ENCODE results near the gene TMEM184C.

Gene TMEM184C

GRCh38 chr4:147605499-147605898, 11.7 kb upstream of the TMEM184C start:
- H3K9ac ChIP-seq (ENCODE audit: low read length) = no peak overlapping the region
- no peaks in the 10 kb centered on the region for H3K36me3 ChIP-seq (ENCODE audit: control insufficient read depth, insufficient read depth, low read length, severe bottlenecking)
- H3K27me3 ChIP-seq (replicated peaks; ENCODE audit: control insufficient read depth, insufficient read depth, low read length) = no peaks in the 10 kb centered on the region
- no peak overlapping the region for H3K4me3 ChIP-seq (ENCODE audit: low read length)
- no peaks in the 10 kb centered on the region for H3K9me3 ChIP-seq (ENCODE audit: control insufficient read depth, low read length)
- no peak for DNase-seq (ENCODE audit: low read depth)
- H3K4me1 ChIP-seq (ENCODE audit: control insufficient read depth, insufficient read depth, low read length) = no peaks in the 10 kb centered on the region

- H3K9ac ChIP-seq (ENCODE audit: low read length) = no peak overlapping the region
- no peaks in the 10 kb centered on the region for H3K9me3 ChIP-seq (ENCODE audit: control insufficient read depth, low read length)
- no peaks in the 10 kb centered on the region for H3K4me1 ChIP-seq (ENCODE audit: control insufficient read depth, insufficient read depth, low read length)
- H3K4me3 ChIP-seq (ENCODE audit: low read length) = no peak overlapping the region
- H3K36me3 ChIP-seq (ENCODE audit: control insufficient read depth, insufficient read depth, low read length, severe bottlenecking) = no peaks in the 10 kb centered on the region
- DNase-seq (ENCODE audit: low read depth) = no peak
- H3K27me3 ChIP-seq (replicated peaks; ENCODE audit: control insufficient read depth, insufficient read depth, low read length) = no peaks in the 10 kb centered on the region
Measured at GRCh38 chr4:147607471-147607870, 9.7 kb upstream of the TMEM184C start.

- Histone ChIP-seq H3K27me3 (replicated peaks; ENCODE audit: control insufficient read depth, insufficient read depth, low read length) (no peaks in the 10 kb centered on the region), H3K4me3 (ENCODE audit: low read length) (no peak overlapping the region), H3K36me3 (ENCODE audit: control insufficient read depth, insufficient read depth, low read length, severe bottlenecking) (no peaks in the 10 kb centered on the region), H3K9ac (ENCODE audit: low read length) (no peak overlapping the region), H3K4me1 (ENCODE audit: control insufficient read depth, insufficient read depth, low read length) (no peaks in the 10 kb centered on the region), H3K9me3 (ENCODE audit: control insufficient read depth, low read length) (no peaks in the 10 kb centered on the region)
- DNase-seq (ENCODE audit: low read depth) = peak; percentile 71
Measured at GRCh38 chr4:147610686-147611085, 6.5 kb upstream of the TMEM184C start.

- Histone ChIP-seq H3K9me3 (ENCODE audit: control insufficient read depth, low read length) (no peaks in the 10 kb centered on the region), H3K9ac (ENCODE audit: low read length) (peak overlapping the region; percentile 89), H3K36me3 (ENCODE audit: control insufficient read depth, insufficient read depth, low read length, severe bottlenecking) (no peaks in the 10 kb centered on the region), H3K27me3 (replicated peaks; ENCODE audit: control insufficient read depth, insufficient read depth, low read length) (no peaks in the 10 kb centered on the region), H3K4me1 (ENCODE audit: control insufficient read depth, insufficient read depth, low read length) (peaks cover 31% of the 10 kb centered on the region), H3K4me3 (ENCODE audit: low read length) (peak overlapping the region; percentile 92)
- no peak for DNase-seq (ENCODE audit: low read depth)
Measured at GRCh38 chr4:147616849-147617172, 386 bp upstream of the TMEM184C start.

- Histone ChIP-seq H3K9ac (ENCODE audit: low read length) (peak overlapping the region; percentile 89), H3K4me1 (ENCODE audit: control insufficient read depth, insufficient read depth, low read length) (peaks cover 35% of the 10 kb centered on the region), H3K27me3 (replicated peaks; ENCODE audit: control insufficient read depth, insufficient read depth, low read length) (no peaks in the 10 kb centered on the region), H3K9me3 (ENCODE audit: control insufficient read depth, low read length) (no peaks in the 10 kb centered on the region), H3K36me3 (ENCODE audit: control insufficient read depth, insufficient read depth, low read length, severe bottlenecking) (no peaks in the 10 kb centered on the region), H3K4me3 (ENCODE audit: low read length) (peak overlapping the region; percentile 92)
- DNase-seq (ENCODE audit: low read depth) = no peak
Measured at GRCh38 chr4:147617841-147618691, 869 bp downstream of the TMEM184C start.

- Histone ChIP-seq H3K4me1 (ENCODE audit: control insufficient read depth, insufficient read depth, low read length) (peaks cover 35% of the 10 kb centered on the region), H3K9ac (ENCODE audit: low read length) (no peak overlapping the region), H3K4me3 (ENCODE audit: low read length) (no peak overlapping the region), H3K9me3 (ENCODE audit: control insufficient read depth, low read length) (no peaks in the 10 kb centered on the region), H3K27me3 (replicated peaks; ENCODE audit: control insufficient read depth, insufficient read depth, low read length) (no peaks in the 10 kb centered on the region), H3K36me3 (ENCODE audit: control insufficient read depth, insufficient read depth, low read length, severe bottlenecking) (peaks cover 16% of the 10 kb centered on the region)
- DNase-seq (ENCODE audit: low read depth) = no peak
Measured at GRCh38 chr4:147620315-147620714, 3.1 kb downstream of the TMEM184C start.

GRCh38 chr4:147625733-147626132, 8.5 kb downstream of the TMEM184C start:
- Histone ChIP-seq H3K4me1 (ENCODE audit: control insufficient read depth, insufficient read depth, low read length) (peaks cover 24% of the 10 kb centered on the region), H3K4me3 (ENCODE audit: low read length) (no peak overlapping the region), H3K27me3 (replicated peaks; ENCODE audit: control insufficient read depth, insufficient read depth, low read length) (no peaks in the 10 kb centered on the region), H3K9ac (ENCODE audit: low read length) (no peak overlapping the region), H3K36me3 (ENCODE audit: control insufficient read depth, insufficient read depth, low read length, severe bottlenecking) (peaks cover 66% of the 10 kb centered on the region), H3K9me3 (ENCODE audit: control insufficient read depth, low read length) (no peaks in the 10 kb centered on the region)
- DNase-seq (ENCODE audit: low read depth) = no peak

GRCh38 chr4:147626903-147627302, 9.7 kb downstream of the TMEM184C start:
- Histone ChIP-seq H3K9me3 (ENCODE audit: control insufficient read depth, low read length) (no peaks in the 10 kb centered on the region), H3K27me3 (replicated peaks; ENCODE audit: control insufficient read depth, insufficient read depth, low read length) (no peaks in the 10 kb centered on the region), H3K9ac (ENCODE audit: low read length) (no peak overlapping the region), H3K4me3 (ENCODE audit: low read length) (no peak overlapping the region), H3K4me1 (ENCODE audit: control insufficient read depth, insufficient read depth, low read length) (peaks cover 14% of the 10 kb centered on the region), H3K36me3 (ENCODE audit: control insufficient read depth, insufficient read depth, low read length, severe bottlenecking) (peaks cover 77% of the 10 kb centered on the region)
- DNase-seq (ENCODE audit: low read depth) = no peak

- H3K4me1 ChIP-seq (ENCODE audit: control insufficient read depth, insufficient read depth, low read length) = peaks cover 11% of the 10 kb centered on the region
- H3K36me3 ChIP-seq (ENCODE audit: control insufficient read depth, insufficient read depth, low read length, severe bottlenecking) = peaks cover 92% of the 10 kb centered on the region
- no peaks in the 10 kb centered on the region for H3K9me3 ChIP-seq (ENCODE audit: control insufficient read depth, low read length)
- no peak overlapping the region for H3K9ac ChIP-seq (ENCODE audit: low read length)
- H3K4me3 ChIP-seq (ENCODE audit: low read length) = no peak overlapping the region
- no peak for DNase-seq (ENCODE audit: low read depth)
- no peaks in the 10 kb centered on the region for H3K27me3 ChIP-seq (replicated peaks; ENCODE audit: control insufficient read depth, insufficient read depth, low read length)
Measured at GRCh38 chr4:147628415-147628814, 11.2 kb downstream of the TMEM184C start.

GRCh38 chr4:147629783-147630730, 12.9 kb downstream of the TMEM184C start:
- no peak overlapping the region for H3K9ac ChIP-seq (ENCODE audit: low read length)
- no peaks in the 10 kb centered on the region for H3K9me3 ChIP-seq (ENCODE audit: control insufficient read depth, low read length)
- H3K4me1 ChIP-seq (ENCODE audit: control insufficient read depth, insufficient read depth, low read length) = peaks cover 11% of the 10 kb centered on the region
- H3K27me3 ChIP-seq (replicated peaks; ENCODE audit: control insufficient read depth, insufficient read depth, low read length) = no peaks in the 10 kb centered on the region
- DNase-seq (ENCODE audit: low read depth) = peak; percentile 61
- peaks cover 94% of the 10 kb centered on the region for H3K36me3 ChIP-seq (ENCODE audit: control insufficient read depth, insufficient read depth, low read length, severe bottlenecking)
- no peak overlapping the region for H3K4me3 ChIP-seq (ENCODE audit: low read length)

GRCh38 chr4:147633113-147633512, 15.9 kb downstream of the TMEM184C start:
- peaks cover 5% of the 10 kb centered on the region for H3K9me3 ChIP-seq (ENCODE audit: control insufficient read depth, low read length)
- no peaks in the 10 kb centered on the region for H3K27me3 ChIP-seq (replicated peaks; ENCODE audit: control insufficient read depth, insufficient read depth, low read length)
- H3K4me3 ChIP-seq (ENCODE audit: low read length) = no peak overlapping the region
- peaks cover 11% of the 10 kb centered on the region for H3K4me1 ChIP-seq (ENCODE audit: control insufficient read depth, insufficient read depth, low read length)
- peaks cover 95% of the 10 kb centered on the region for H3K36me3 ChIP-seq (ENCODE audit: control insufficient read depth, insufficient read depth, low read length, severe bottlenecking)
- DNase-seq (ENCODE audit: low read depth) = peak; percentile 95
- no peak overlapping the region for H3K9ac ChIP-seq (ENCODE audit: low read length)
